HepG2 (cell line): ENCODE measurements around the gene GFER. TPM values are rescaled to one million over a fixed set of nuclear protein-coding genes. Genes with fewer than 3 reads are reported as not detected.

Experiments
- ATF6 ChIP-seq: sonication (generic); formaldehyde crosslinking; conservative IDR thresholded peaks from 2 replicates; pipeline ENCODE4 v1.4.0; 2020; ENCODE audit warnings: missing genetic modification reagents
- ATM ChIP-seq: fragments of 450-650 bp; IDR thresholded peaks from 2 replicates; pipeline ENCODE4 v1.7.1; 2017; ENCODE audit warnings: mild to moderate bottlenecking, borderline replicate concordance
- CEBPG ChIP-seq: IDR thresholded peaks from 2 replicates; pipeline ENCODE4 v1.6.1; 2016
- CHD4 ChIP-seq: fragments of 200-600 bp; sonication (generic); IDR thresholded peaks from 2 replicates; pipeline ENCODE4 v1.7.0; 2017; ENCODE audit warnings: mild to moderate bottlenecking, low read length, borderline replicate concordance
- KDM4B ChIP-seq: sonication (generic); formaldehyde crosslinking; IDR thresholded peaks from 2 replicates; pipeline ENCODE4 v1.4.0; 2020; ENCODE audit warnings: missing genetic modification reagents
- KDM6A ChIP-seq: IDR thresholded peaks from 2 replicates; pipeline ENCODE4 v1.6.1; 2016; ENCODE audit warnings: low read depth
- KLF11 ChIP-seq: IDR thresholded peaks from 2 replicates; pipeline ENCODE4 v1.6.1; 2016; ENCODE audit warnings: missing compliant biosample characterization
- MXD3 ChIP-seq: IDR thresholded peaks from 2 replicates; pipeline ENCODE4 v1.6.1; 2016; ENCODE audit warnings: mild to moderate bottlenecking, missing biosample characterization, missing genetic modification reagents
- NKX3-1 ChIP-seq: sonication (generic); formaldehyde crosslinking; IDR thresholded peaks from 2 replicates; pipeline ENCODE4 v1.5.0; 2020; ENCODE audit warnings: missing genetic modification reagents
- REXO4 ChIP-seq: sonication (generic); formaldehyde crosslinking; IDR thresholded peaks from 2 replicates; pipeline ENCODE4 v1.8.0; 2022; ENCODE audit warnings: missing genetic modification reagents, mild to moderate bottlenecking, borderline replicate concordance
- TBP ChIP-seq: sonication (generic); formaldehyde crosslinking; IDR thresholded peaks from 2 replicates; pipeline ENCODE4 v1.5.0; 2020; ENCODE audit warnings: missing genetic modification reagents
- TGIF2 ChIP-seq: IDR thresholded peaks from 2 replicates; pipeline ENCODE4 v1.6.1; 2016; ENCODE audit warnings: control low read depth, missing compliant biosample characterization
- ZBTB40 ChIP-seq, 2 experiments: fragments of 450-650 bp in 1 of 2; sonication (generic) in 1 of 2; formaldehyde crosslinking in 1 of 2; IDR thresholded peaks; 2 replicates each; pipeline versions ENCODE4 v1.6.1 to v1.8.0; 2016 to 2022; ENCODE audit warnings: antibody characterized with exemption in 1 of 2, mild to moderate bottlenecking in 1 of 2, missing genetic modification reagents in 1 of 2
- ZNF326 ChIP-seq: sonication (generic); formaldehyde crosslinking; IDR thresholded peaks from 2 replicates; pipeline ENCODE4 v1.4.0; 2020; ENCODE audit warnings: missing genetic modification reagents, borderline replicate concordance
- ZNF557 ChIP-seq: sonication (generic); formaldehyde crosslinking; IDR thresholded peaks from 2 replicates; pipeline ENCODE4 v1.4.0; 2020; ENCODE audit warnings: missing genetic modification reagents
- ZNF577 ChIP-seq: sonication (generic); formaldehyde crosslinking; IDR thresholded peaks from 2 replicates; pipeline ENCODE4 v1.4.0; 2020; ENCODE audit warnings: mild to moderate bottlenecking, low read depth, missing genetic modification reagents, borderline replicate concordance
- ZNF644 ChIP-seq: IDR thresholded peaks from 2 replicates; pipeline ENCODE4 v1.6.1; 2016; ENCODE audit warnings: low read depth
- polyA plus RNA-seq, 8 experiments: library from polyadenylated mRNA; depleted of rRNA in 3 of 8; stranded (reverse) in 7 of 8; unstranded in 1 of 8; fragments of >200 nt; fragmentation: Illumina TruSeq in 4 of 8; extraction: Trizol in 4 of 8; gene quantifications; 2 replicates each; pipeline versions ENCODE4 v1.2.1 to v1.2.3, GENCODE V29; 2011 to 2016; ENCODE audit warnings: low read depth in 4 of 8, missing spikeins in 1 of 8, mixed read lengths in 1 of 8; ENCODE audit not compliant: insufficient read depth in 1 of 8
- total RNA-seq, 5 experiments: library from RNA; depleted of rRNA; stranded (reverse); fragments of >200 nt; fragmentation: Illumina TruSeq; extraction: Trizol; gene quantifications; 2 replicates each; pipeline ENCODE4 v1.2.3, GENCODE V29; 2016; ENCODE audit warnings: low read depth in 1 of 5
- TF ChIP-seq, protein P1 (sequence below): conservative IDR thresholded peaks from 2 replicates; pipeline ENCODE4 v1.6.1; 2018; ENCODE audit warnings: missing genetic modification reagents

Gene GFER
- total and polyA plus RNA-seq, 2 of the 13 experiments (the other 11 are each of a cell fraction or from before 2014, with no cell fraction given): 28.6 to 71.7 TPM

GRCh38 chr16:2009791-2010510, 26.0 kb downstream of the GFER start, which contains the start of gene ZNF598 (continued):
- no peak for TF ChIP-seq ZBTB40 (IDR thresholded peaks at IDR 0.05)
- TF ChIP-seq ZBTB40 (CRISPR knock-in tag; IDR thresholded peaks at IDR 0.05): peak; percentile 19
- TF ChIP-seq MXD3 (CRISPR knock-in tag): peak; percentile 80; the same call in 1 of the 2 replicates
- no peak for TF ChIP-seq ATF6 (CRISPR knock-in tag)
- no peak for TF ChIP-seq KDM6A (CRISPR knock-in tag)
- peak; percentile 33; the same call in 1 of the 2 replicates for TF ChIP-seq KDM4B
- no peak for TF ChIP-seq NKX3-1 (CRISPR knock-in tag)
- TF ChIP-seq CEBPG: no peak
- TF ChIP-seq TGIF2 (CRISPR knock-in tag): peak; percentile 67; the same call in 1 of the 2 replicates
- no peak for TF ChIP-seq REXO4 (CRISPR knock-in tag)
- TF ChIP-seq KLF11: no peak
- TF ChIP-seq, protein P1, sequence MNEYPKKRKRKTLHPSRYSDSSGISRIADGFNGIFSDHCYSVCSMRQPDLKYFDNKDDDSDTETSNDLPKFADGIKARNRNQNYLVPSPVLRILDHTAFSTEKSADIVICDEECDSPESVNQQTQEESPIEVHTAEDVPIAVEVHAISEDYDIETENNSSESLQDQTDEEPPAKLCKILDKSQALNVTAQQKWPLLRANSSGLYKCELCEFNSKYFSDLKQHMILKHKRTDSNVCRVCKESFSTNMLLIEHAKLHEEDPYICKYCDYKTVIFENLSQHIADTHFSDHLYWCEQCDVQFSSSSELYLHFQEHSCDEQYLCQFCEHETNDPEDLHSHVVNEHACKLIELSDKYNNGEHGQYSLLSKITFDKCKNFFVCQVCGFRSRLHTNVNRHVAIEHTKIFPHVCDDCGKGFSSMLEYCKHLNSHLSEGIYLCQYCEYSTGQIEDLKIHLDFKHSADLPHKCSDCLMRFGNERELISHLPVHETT (CRISPR knock-in tag): peak; percentile 94
- no peak for TF ChIP-seq CHD4
- TF ChIP-seq ZNF326: no peak
- TF ChIP-seq ATM: no peak
- TF ChIP-seq ZNF644 (CRISPR knock-in tag): no peak
- no peak for TF ChIP-seq TBP (CRISPR knock-in tag)
- TF ChIP-seq ZNF557: no peak
- TF ChIP-seq ZNF577: no peak
